GM12891 (cell line): ENCODE results near the gene BATF2.

ENCODE experiments used
- POLR2A ChIP-seq: IDR thresholded peaks from 2 replicates; pipeline ENCODE4 v1.6.1; 2011; ENCODE audit warnings: low read depth, low read length, control low read depth
- POLR2AphosphoS5 ChIP-seq: IDR thresholded peaks from 2 replicates; pipeline ENCODE4 v1.6.1; 2011; ENCODE audit warnings: low read depth, low read length, control low read depth
- SPI1 ChIP-seq: IDR thresholded peaks from 2 replicates; pipeline ENCODE4 v1.6.1; 2011; ENCODE audit warnings: low read depth, low read length, control low read depth
- TAF1 ChIP-seq: IDR thresholded peaks from 2 replicates; pipeline ENCODE4 v1.6.1; 2011; ENCODE audit warnings: low read depth, low read length, control low read depth

- TF ChIP-seq POLR2AphosphoS5 = no peak
- TF ChIP-seq POLR2A = no peak
- TF ChIP-seq TAF1 = no peak
- no peak for TF ChIP-seq SPI1
Measured at GRCh38 chr11:65026810-65027209, 30.0 kb upstream of the BATF2 start.
